Stimulated activated effector memory CD8-positive, alpha-beta T cell treated with anti-CD3 and anti-CD28 coated beads, Interleukin-12 subunit alpha, Interleukin-12 subunit beta, amount 100 ng/mL, for 72 hours (primary cell): ENCODE measurements around the gene KIF3A.
A peak's percentile ranks its signal among the peaks of the same experiment; 100 is the strongest.

Source experiments
- ATAC-seq: fragments of 150-1000 bp; cut with Tn5 transposase; 2 replicates; pipeline ENCODE4 v1.10.0; 2021
- DNase-seq, 2 donors: peaks; one replicate each; pipeline ENCODE4 v3.0.0; 2021 to 2022; ENCODE audit warnings: low spot score in 2 of 2
- H3K27ac Mint-ChIP-seq: one replicate; pipeline ENCODE4 v1.8.0; 2022; ENCODE audit warnings: mild to moderate bottlenecking, mixed read lengths
- H3K36me3 Mint-ChIP-seq: one replicate; pipeline ENCODE4 v1.8.0; 2022; ENCODE audit warnings: mild to moderate bottlenecking, mixed read lengths
- H3K4me1 Mint-ChIP-seq: one replicate; pipeline ENCODE4 v1.8.0; 2022; ENCODE audit warnings: mixed read lengths
- H3K4me3 Mint-ChIP-seq: one replicate; pipeline ENCODE4 v1.8.0; 2022; ENCODE audit warnings: mild to moderate bottlenecking, mixed read lengths
- H3K9me3 Mint-ChIP-seq: one replicate; pipeline ENCODE4 v1.8.0; 2022; ENCODE audit warnings: mixed read lengths

The KIF3A gene

GRCh38 chr5:132736853-132737833 lies at the start of gene KIF3A:
TSS of gene KIF3A (minus strand) at chr5:132737546. CDS start at chr5:132737419, 127 bp downstream.
- Mint-ChIP-seq H3K27ac (peak within 1 kb of the TSS; percentile 93), H3K4me3 (peak within 1 kb of the TSS; percentile 86), H3K36me3 (peaks cover 37% of the 10 kb centered on the region), H3K9me3 (no peaks in the 10 kb centered on the region), H3K4me1 (peaks cover 29% of the 10 kb centered on the region)
- ATAC-seq (peak; percentile 91), DNase-seq (peak; percentile 97 to 99)

GRCh38 chr5:132787076-132787475 lies 49.7 kb upstream of the KIF3A start:
- H3K9me3 Mint-ChIP-seq: no peaks in the 10 kb centered on the region
- H3K4me3 Mint-ChIP-seq: no peak overlapping the region
- DNase-seq (no peak), ATAC-seq (no peak)
- H3K27ac Mint-ChIP-seq: no peak overlapping the region
- H3K4me1 Mint-ChIP-seq: no peaks in the 10 kb centered on the region
- no peaks in the 10 kb centered on the region for H3K36me3 Mint-ChIP-seq

- H3K4me3 Mint-ChIP-seq: no peak overlapping the region
These were observed 48.5 kb upstream of the KIF3A start for GRCh38 chr5:132785864-132786263.

GRCh38 chr5:132785365-132785764 lies 48.0 kb upstream of the KIF3A start:
- H3K27ac Mint-ChIP-seq: peak overlapping the region; percentile 8
- H3K4me3 Mint-ChIP-seq: no peak overlapping the region
- no peaks in the 10 kb centered on the region for H3K36me3 Mint-ChIP-seq
- no peak for ATAC-seq
- H3K9me3 Mint-ChIP-seq: no peaks in the 10 kb centered on the region
- no peak for DNase-seq
- H3K4me1 Mint-ChIP-seq: no peaks in the 10 kb centered on the region

More at GRCh38 chr5:132785864-132786263, 48.5 kb upstream of the KIF3A start:
- Mint-ChIP-seq H3K36me3 (no peaks in the 10 kb centered on the region), H3K27ac (peak overlapping the region; percentile 8), H3K9me3 (no peaks in the 10 kb centered on the region), H3K4me1 (no peaks in the 10 kb centered on the region)
- ATAC-seq: no peak
- no peak for DNase-seq

GRCh38 chr5:132782101-132782500 lies 44.8 kb upstream of the KIF3A start:
- Mint-ChIP-seq H3K27ac (no peak overlapping the region), H3K9me3 (no peaks in the 10 kb centered on the region), H3K36me3 (no peaks in the 10 kb centered on the region), H3K4me1 (peaks cover 8% of the 10 kb centered on the region), H3K4me3 (no peak overlapping the region)
- DNase-seq (no peak), ATAC-seq (no peak)

GRCh38 chr5:132781029-132781428 lies 43.7 kb upstream of the KIF3A start:
- no peaks in the 10 kb centered on the region for H3K9me3 Mint-ChIP-seq
- no peak overlapping the region for H3K27ac Mint-ChIP-seq
- H3K4me3 Mint-ChIP-seq: no peak overlapping the region
- no peak for DNase-seq
- H3K36me3 Mint-ChIP-seq: no peaks in the 10 kb centered on the region
- ATAC-seq: no peak
- peaks cover 12% of the 10 kb centered on the region for H3K4me1 Mint-ChIP-seq

- no peak overlapping the region for H3K4me3 Mint-ChIP-seq
- ATAC-seq: no peak
- H3K27ac Mint-ChIP-seq: no peak overlapping the region
- no peaks in the 10 kb centered on the region for H3K9me3 Mint-ChIP-seq
- H3K36me3 Mint-ChIP-seq: no peaks in the 10 kb centered on the region
- peaks cover 16% of the 10 kb centered on the region for H3K4me1 Mint-ChIP-seq
- no peak for DNase-seq
These were observed 43.2 kb upstream of the KIF3A start for GRCh38 chr5:132780577-132780976.

GRCh38 chr5:132779961-132780360 lies 42.6 kb upstream of the KIF3A start:
- Mint-ChIP-seq H3K27ac (no peak overlapping the region), H3K9me3 (no peaks in the 10 kb centered on the region), H3K36me3 (no peaks in the 10 kb centered on the region), H3K4me3 (no peak overlapping the region), H3K4me1 (peaks cover 23% of the 10 kb centered on the region)
- ATAC-seq: no peak
- DNase-seq: no peak

- H3K9me3 Mint-ChIP-seq: no peaks in the 10 kb centered on the region
- H3K4me1 Mint-ChIP-seq: peaks cover 32% of the 10 kb centered on the region
- H3K36me3 Mint-ChIP-seq: no peaks in the 10 kb centered on the region
- ATAC-seq: no peak
- no peak overlapping the region for H3K27ac Mint-ChIP-seq
- H3K4me3 Mint-ChIP-seq: peak overlapping the region; percentile 78
- no peak for DNase-seq
These were observed 41.5 kb upstream of the KIF3A start for GRCh38 chr5:132778856-132779255.

GRCh38 chr5:132778129-132778528 lies 40.8 kb upstream of the KIF3A start:
- ATAC-seq (no peak), DNase-seq (peak in 1 of 2 donors; percentile 50)
- Mint-ChIP-seq H3K4me1 (peaks cover 39% of the 10 kb centered on the region), H3K9me3 (no peaks in the 10 kb centered on the region), H3K36me3 (no peaks in the 10 kb centered on the region), H3K4me3 (peak overlapping the region; percentile 78), H3K27ac (peak overlapping the region; percentile 88)

GRCh38 chr5:132777209-132778069 lies 40.1 kb upstream of the KIF3A start, which contains the start of gene SEPTIN8:
TSS of gene SEPTIN8 (minus strand) at chr5:132777239. CDS start at chr5:132777137, 102 bp downstream.
- ATAC-seq: peak; percentile 75
- H3K27ac Mint-ChIP-seq: peak within 1 kb of the TSS; percentile 88
- H3K36me3 Mint-ChIP-seq: no peaks in the 10 kb centered on the region
- no peaks in the 10 kb centered on the region for H3K9me3 Mint-ChIP-seq
- H3K4me1 Mint-ChIP-seq: peaks cover 42% of the 10 kb centered on the region
- DNase-seq: peak; percentile 52 to 79
- H3K4me3 Mint-ChIP-seq: peak within 1 kb of the TSS; percentile 78

GRCh38 chr5:132776938-132777208 lies 39.5 kb upstream of the KIF3A start:
- Mint-ChIP-seq H3K4me1 (peaks cover 45% of the 10 kb centered on the region), H3K4me3 (peak overlapping the region; percentile 62), H3K9me3 (no peaks in the 10 kb centered on the region), H3K27ac (no peak overlapping the region), H3K36me3 (no peaks in the 10 kb centered on the region)
- DNase-seq: no peak
- ATAC-seq: no peak

GRCh38 chr5:132776131-132776937 lies 39.0 kb upstream of the KIF3A start:
- no peak overlapping the region for H3K27ac Mint-ChIP-seq

GRCh38 chr5:132775476-132775961 lies 38.2 kb upstream of the KIF3A start:
- peaks cover 45% of the 10 kb centered on the region for H3K4me1 Mint-ChIP-seq
- H3K9me3 Mint-ChIP-seq: no peaks in the 10 kb centered on the region
- DNase-seq (no peak), ATAC-seq (no peak)
- no peaks in the 10 kb centered on the region for H3K36me3 Mint-ChIP-seq
- H3K4me3 Mint-ChIP-seq: peak overlapping the region; percentile 62
- peak overlapping the region; percentile 34 for H3K27ac Mint-ChIP-seq

More at GRCh38 chr5:132776131-132776937, 39.0 kb upstream of the KIF3A start:
- H3K4me1 Mint-ChIP-seq: peaks cover 45% of the 10 kb centered on the region
- DNase-seq (peak in 1 of 2 donors; percentile 51), ATAC-seq (no peak)
- H3K4me3 Mint-ChIP-seq: peak overlapping the region; percentile 62
- no peaks in the 10 kb centered on the region for H3K36me3 Mint-ChIP-seq
- H3K9me3 Mint-ChIP-seq: no peaks in the 10 kb centered on the region
